ENCODE data around the gene STARD13. TPM values are rescaled to one million over a fixed set of nuclear protein-coding genes. Genes with fewer than 3 reads are reported as not detected.

Gene STARD13
- polyA plus RNA-seq, 1 experiment = 21.2 TPM

GRCh38 chr13:33235078-33235477, 50.5 kb downstream of the STARD13 start:
- TF ChIP-seq CTCF (IDR thresholded peaks at IDR 0.05; ENCODE audit: insufficient read depth, low read depth, low read length) = 0 out of 2 replicates have a peak, but pooled peaks have one; percentile 5
- ChIA-PET POLR2A (no interaction called here), CTCF (interaction anchor here (0.6 to 1.3 kb wide), 4 partner anchors 12 to 298 kb away, joined by 3 to 5 read pairs (median 4); no protein-coding TSS in a partner anchor)
- DNase-seq (ENCODE audit: low read depth) = no peak
- Histone ChIP-seq H3K4me3 (ENCODE audit: low read depth, low read length) (no peak overlapping the region), H3K27me3 (ENCODE audit: control insufficient read depth, insufficient read depth, low read length) (no peaks in the 10 kb centered on the region), H3K36me3 (ENCODE audit: control insufficient read depth, insufficient read depth, low read length) (peaks cover 5% of the 10 kb centered on the region)

GRCh38 chr13:33233547-33233946, 52.0 kb downstream of the STARD13 start:
- no peak overlapping the region for H3K4me3 ChIP-seq (ENCODE audit: low read depth, low read length)
- H3K36me3 ChIP-seq (ENCODE audit: control insufficient read depth, insufficient read depth, low read length) = peaks cover 5% of the 10 kb centered on the region
- ChIA-PET POLR2A (no interaction called here), CTCF (no interaction called here)
- H3K27me3 ChIP-seq (ENCODE audit: control insufficient read depth, insufficient read depth, low read length) = no peaks in the 10 kb centered on the region
- DNase-seq (ENCODE audit: low read depth) = no peak
- no peak for TF ChIP-seq CTCF (IDR thresholded peaks at IDR 0.05; ENCODE audit: insufficient read depth, low read depth, low read length)

GRCh38 chr13:33232883-33233282, 52.7 kb downstream of the STARD13 start:
- DNase-seq (ENCODE audit: low read depth) = no peak
- H3K27me3 ChIP-seq (ENCODE audit: control insufficient read depth, insufficient read depth, low read length) = no peaks in the 10 kb centered on the region
- H3K36me3 ChIP-seq (ENCODE audit: control insufficient read depth, insufficient read depth, low read length) = peaks cover 5% of the 10 kb centered on the region
- POLR2A ChIA-PET = no interaction called here
- CTCF ChIA-PET = no interaction called here
- H3K4me3 ChIP-seq (ENCODE audit: low read depth, low read length) = no peak overlapping the region
- no peak for TF ChIP-seq CTCF (IDR thresholded peaks at IDR 0.05; ENCODE audit: insufficient read depth, low read depth, low read length)

- DNase-seq (ENCODE audit: low read depth) = no peak
These were observed 54.2 kb downstream of the STARD13 start for GRCh38 chr13:33231339-33231738.

More at GRCh38 chr13:33231339-33231738, 54.2 kb downstream of the STARD13 start:
- Histone ChIP-seq H3K4me3 (ENCODE audit: low read depth, low read length) (no peak overlapping the region), H3K27me3 (ENCODE audit: control insufficient read depth, insufficient read depth, low read length) (no peaks in the 10 kb centered on the region), H3K36me3 (ENCODE audit: control insufficient read depth, insufficient read depth, low read length) (peaks cover 5% of the 10 kb centered on the region)
- no peak for TF ChIP-seq CTCF (IDR thresholded peaks at IDR 0.05; ENCODE audit: insufficient read depth, low read depth, low read length)
- POLR2A ChIA-PET = no interaction called here
- CTCF ChIA-PET = interaction anchor here (2.3 kb wide), 1 partner anchor 54 kb away, joined by 6 read pairs; the partner anchor contains the start of gene STARD13

All from BJ (cell line).